ENCODE measurements around the gene MYO10. TPM values are rescaled to one million over a fixed set of nuclear protein-coding genes. Genes with fewer than 3 reads are reported as not detected.

MYO10 gene
- total and polyA plus RNA-seq, 2 donors (not counting 3 experiments of a cell fraction or from before 2014, with no cell fraction given): 36.0 to 148 TPM

DNA sequence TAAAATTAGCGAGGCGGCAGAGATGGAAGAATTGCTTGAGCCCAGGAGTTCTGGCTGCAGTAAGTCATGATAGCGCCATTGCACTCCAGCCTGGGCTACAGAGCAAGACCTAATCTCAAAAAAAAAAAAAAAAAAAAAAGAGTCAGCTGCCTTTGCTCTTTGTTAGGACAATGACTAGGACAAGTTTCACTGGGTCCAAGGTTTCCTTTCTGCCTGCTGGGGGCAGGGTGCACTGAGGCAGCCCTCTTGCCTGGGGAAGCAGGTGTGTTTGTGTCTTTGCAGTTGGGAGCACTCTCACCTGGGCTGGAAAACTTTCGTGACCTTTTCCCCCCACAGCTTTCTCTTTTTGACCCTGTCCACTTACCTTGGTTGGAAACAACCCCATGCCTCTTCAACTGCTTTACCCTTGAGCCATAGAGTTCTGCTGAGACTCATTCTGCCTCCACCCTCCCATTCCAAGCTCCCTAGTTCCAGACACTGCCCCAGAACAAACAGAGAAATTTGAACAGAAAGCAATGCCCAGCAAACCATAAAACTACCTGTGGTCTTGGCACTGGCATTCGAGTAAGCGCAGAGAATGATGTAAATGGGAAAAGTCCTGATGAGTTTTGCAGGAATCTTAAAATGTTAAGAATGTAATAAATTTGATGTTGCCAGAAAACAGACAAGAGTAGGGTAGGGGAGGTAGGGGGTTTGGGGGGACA is 17.0 kb upstream of the MYO10 start:
- H3K4me1 ChIP-seq (ENCODE audit: control insufficient read depth, extremely low read depth, insufficient read depth, low read length): peaks cover 8% of the 10 kb centered on the region
- intact Hi-C loops (cut with micrococcal nuclease) (no loop called here), dilution Hi-C loops (cut with MboI; ENCODE audit: extremely low pct_ligation_motif_present, low sequenced_read_pairs) (no loop called here)
- H3K9me3 ChIP-seq (replicated peaks; ENCODE audit: control insufficient read depth, insufficient read depth, low read length): no peaks in the 10 kb centered on the region
- ChIA-PET CTCF (interaction anchor here (1.3 kb wide), 2 partner anchors 11 to 23 kb away, joined by 3 read pairs; no protein-coding TSS in a partner anchor), POLR2A (no interaction called here)
- H3K4me3 ChIP-seq (replicated peaks in 1 of 3; ENCODE audit: insufficient read depth in 1 of 3, low read depth in 1 of 3, low read length in 3 of 3): no peak overlapping the region
- no peak overlapping the region for H3K9ac ChIP-seq (replicated peaks; ENCODE audit: extremely low read depth, insufficient read depth, low read length)
- H3K27me3 ChIP-seq (ENCODE audit: control insufficient read depth in 2 of 2, insufficient read depth in 2 of 2, low read length in 2 of 2): no peaks in the 10 kb centered on the region
- no peak overlapping the region for H3K27ac ChIP-seq (ENCODE audit: insufficient read depth, low read depth, low read length)
- no peaks in the 10 kb centered on the region for H4K20me1 ChIP-seq (replicated peaks; ENCODE audit: control insufficient read depth, extremely low read depth, insufficient read depth, low read length)
- TF ChIP-seq, protein P1, sequence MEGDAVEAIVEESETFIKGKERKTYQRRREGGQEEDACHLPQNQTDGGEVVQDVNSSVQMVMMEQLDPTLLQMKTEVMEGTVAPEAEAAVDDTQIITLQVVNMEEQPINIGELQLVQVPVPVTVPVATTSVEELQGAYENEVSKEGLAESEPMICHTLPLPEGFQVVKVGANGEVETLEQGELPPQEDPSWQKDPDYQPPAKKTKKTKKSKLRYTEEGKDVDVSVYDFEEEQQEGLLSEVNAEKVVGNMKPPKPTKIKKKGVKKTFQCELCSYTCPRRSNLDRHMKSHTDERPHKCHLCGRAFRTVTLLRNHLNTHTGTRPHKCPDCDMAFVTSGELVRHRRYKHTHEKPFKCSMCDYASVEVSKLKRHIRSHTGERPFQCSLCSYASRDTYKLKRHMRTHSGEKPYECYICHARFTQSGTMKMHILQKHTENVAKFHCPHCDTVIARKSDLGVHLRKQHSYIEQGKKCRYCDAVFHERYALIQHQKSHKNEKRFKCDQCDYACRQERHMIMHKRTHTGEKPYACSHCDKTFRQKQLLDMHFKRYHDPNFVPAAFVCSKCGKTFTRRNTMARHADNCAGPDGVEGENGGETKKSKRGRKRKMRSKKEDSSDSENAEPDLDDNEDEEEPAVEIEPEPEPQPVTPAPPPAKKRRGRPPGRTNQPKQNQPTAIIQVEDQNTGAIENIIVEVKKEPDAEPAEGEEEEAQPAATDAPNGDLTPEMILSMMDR (IDR thresholded peaks at IDR 0.05; ENCODE audit: extremely low read depth in 1 of 2, insufficient read depth in 1 of 2, low read depth in 1 of 2, low read length in 2 of 2): no peak
- no peak for TF ChIP-seq POLR2AphosphoS5 (IDR thresholded peaks at IDR 0.05; ENCODE audit: insufficient read depth, low read depth, low read length)
- TF ChIP-seq FOS (IDR thresholded peaks at IDR 0.05; ENCODE audit: borderline replicate concordance, insufficient read depth, low read length): no peak
- TF ChIP-seq MYC (IDR thresholded peaks at IDR 0.05; ENCODE audit: low read depth, low read length): no peak
- no peak for TF ChIP-seq EZH2 (IDR thresholded peaks at IDR 0.05; ENCODE audit: borderline replicate concordance, low read depth, low read length, severe bottlenecking)
- no peak for TF ChIP-seq POLR2A (IDR thresholded peaks at IDR 0.05; ENCODE audit: low read depth, low read length)
- no peaks in the 10 kb centered on the region for H3K79me2 ChIP-seq (ENCODE audit: control insufficient read depth, insufficient read depth, low read length)
- H3K36me3 ChIP-seq (ENCODE audit: control insufficient read depth in 2 of 2, extremely low read depth in 1 of 2, insufficient read depth in 2 of 2, low read length in 2 of 2): no peaks in the 10 kb centered on the region
- FAIRE-seq (no peak), DNase-seq (ENCODE audit: low read depth, low spot score) (no peak)
- no peaks in the 10 kb centered on the region for H3K9me1 ChIP-seq (replicated peaks; ENCODE audit: control insufficient read depth, extremely low read depth, insufficient read depth, low read length)
- H2AFZ ChIP-seq (ENCODE audit: low read depth, low read length): no peak overlapping the region
- no peak overlapping the region for H3K4me2 ChIP-seq (ENCODE audit: insufficient read depth, low read length)
- BruUV-seq (replicated peaks): no TSS peak
